Measurements from ENCODE around the gene ZNF487.
"Not testable (repeated sequence)": the region's sequence is repeated elsewhere in the genome, so short reads cannot be mapped to it uniquely, and the experiment has no call there.

The ZNF487 gene

GRCh38 chr10:43444897-43445466, 8.1 kb downstream of the ZNF487 start:
- TF ChIP-seq CTCF (IDR thresholded peaks at IDR 0.05) (no peak), ZFX (IDR thresholded peaks at IDR 0.05; ENCODE audit: borderline replicate concordance) (no peak)
- peak overlapping the region; percentile 37; the same call in 1 of the 2 replicates for H3K27ac ChIP-seq

GRCh38 chr10:43446219-43447017, 9.5 kb downstream of the ZNF487 start:
- H3K27ac ChIP-seq = not testable (repeated sequence)

GRCh38 chr10:43448742-43449141, 11.8 kb downstream of the ZNF487 start:
- TF ChIP-seq ZFX (IDR thresholded peaks at IDR 0.05; ENCODE audit: borderline replicate concordance) (no peak), CTCF (IDR thresholded peaks at IDR 0.05) (no peak)
- no peak overlapping the region for H3K27ac ChIP-seq

GRCh38 chr10:43452356-43452914, 15.5 kb downstream of the ZNF487 start:
- H3K27ac ChIP-seq = no peak overlapping the region
- no peak for TF ChIP-seq CTCF (IDR thresholded peaks at IDR 0.05)
- TF ChIP-seq ZFX (IDR thresholded peaks at IDR 0.05; ENCODE audit: borderline replicate concordance) = no peak

GRCh38 chr10:43453266-43453831, 16.4 kb downstream of the ZNF487 start:
- no peak overlapping the region for H3K27ac ChIP-seq
- no peak for TF ChIP-seq CTCF (IDR thresholded peaks at IDR 0.05)

GRCh38 chr10:43454025-43454424, 17.1 kb downstream of the ZNF487 start:
- H3K27ac ChIP-seq = peak overlapping the region; percentile 93

- H3K27ac ChIP-seq = peak overlapping the region; percentile 93
Observed at GRCh38 chr10:43456561-43456960, 19.6 kb downstream of the ZNF487 start.

- TF ChIP-seq ZFX (IDR thresholded peaks at IDR 0.05; ENCODE audit: borderline replicate concordance) (no peak), CTCF (IDR thresholded peaks at IDR 0.05) (no peak)
- no peak overlapping the region for H3K27ac ChIP-seq
Observed at GRCh38 chr10:43458227-43458626, 21.3 kb downstream of the ZNF487 start.

All from 22Rv1 (cell line).